DMS53 treated with DMSO at 0.1 percent for 48 hours (cell line): ENCODE results near the gene CCDC197.

Experiments used
- DNase-seq: peaks from one replicate; lab custom pipeline; 2025; ENCODE audit not compliant: unreplicated experiment; lab: John Stamatoyannopoulos, UW

The CCDC197 gene

DNA sequence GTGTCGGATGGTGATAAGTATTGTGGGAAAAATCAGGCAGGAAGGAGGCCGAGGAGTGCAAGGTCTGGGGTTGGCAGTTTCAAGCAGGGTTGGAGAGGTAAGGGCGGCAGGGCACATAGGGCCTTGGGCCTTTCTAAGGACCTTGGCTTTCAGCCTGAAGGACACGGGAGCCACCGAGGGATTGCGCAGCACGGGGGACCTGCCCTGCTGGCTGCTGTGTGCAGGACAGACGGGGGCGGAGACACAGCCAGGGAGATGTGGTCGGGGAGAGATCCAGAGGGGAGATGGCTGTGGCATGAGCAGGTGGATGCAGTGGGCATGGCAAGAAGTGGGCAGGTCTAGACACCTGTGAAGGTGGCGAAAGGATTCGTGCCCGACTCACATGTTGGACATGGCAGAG lies 43.7 kb downstream of the CCDC197 start:
- no peak for DNase-seq

DNA sequence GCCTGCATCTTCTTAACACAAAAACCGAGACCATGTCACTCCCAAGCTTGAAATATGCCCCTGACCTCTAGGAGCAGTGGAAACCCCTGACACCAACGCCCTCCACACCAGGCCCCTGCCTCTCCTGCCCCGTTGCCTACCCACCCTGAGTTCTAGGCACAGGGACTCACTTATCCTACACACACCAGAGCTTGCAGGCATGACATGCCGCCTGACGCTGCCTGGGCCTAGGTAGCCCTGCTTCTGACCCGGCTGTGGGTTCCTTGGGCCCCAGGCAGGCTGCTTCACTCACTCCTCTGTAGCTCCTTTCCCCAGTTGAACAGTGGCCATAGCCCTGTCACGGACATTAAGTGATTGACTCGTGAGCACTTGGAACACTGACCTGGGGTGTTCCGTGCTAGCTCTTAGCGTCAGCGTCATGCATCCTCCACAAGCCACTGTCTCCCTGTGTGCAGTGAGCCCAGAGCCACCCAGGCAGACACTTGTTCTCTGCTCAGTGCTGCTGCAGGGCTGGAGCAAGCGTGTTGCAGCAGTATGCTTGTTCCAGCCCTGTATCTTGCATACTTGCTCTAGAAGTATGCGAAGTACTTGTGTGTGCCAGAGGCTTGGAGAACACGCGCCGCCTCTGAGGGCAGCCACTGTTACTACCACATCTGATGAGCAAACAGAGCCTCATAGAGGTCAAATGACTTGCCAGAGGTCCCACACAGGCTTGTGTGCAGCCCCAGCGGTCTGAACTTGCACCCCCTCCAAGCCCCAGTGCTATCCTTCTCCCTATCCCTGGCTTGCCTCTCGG lies 44.6 kb downstream of the CCDC197 start:
- DNase-seq, result no peak

DNA sequence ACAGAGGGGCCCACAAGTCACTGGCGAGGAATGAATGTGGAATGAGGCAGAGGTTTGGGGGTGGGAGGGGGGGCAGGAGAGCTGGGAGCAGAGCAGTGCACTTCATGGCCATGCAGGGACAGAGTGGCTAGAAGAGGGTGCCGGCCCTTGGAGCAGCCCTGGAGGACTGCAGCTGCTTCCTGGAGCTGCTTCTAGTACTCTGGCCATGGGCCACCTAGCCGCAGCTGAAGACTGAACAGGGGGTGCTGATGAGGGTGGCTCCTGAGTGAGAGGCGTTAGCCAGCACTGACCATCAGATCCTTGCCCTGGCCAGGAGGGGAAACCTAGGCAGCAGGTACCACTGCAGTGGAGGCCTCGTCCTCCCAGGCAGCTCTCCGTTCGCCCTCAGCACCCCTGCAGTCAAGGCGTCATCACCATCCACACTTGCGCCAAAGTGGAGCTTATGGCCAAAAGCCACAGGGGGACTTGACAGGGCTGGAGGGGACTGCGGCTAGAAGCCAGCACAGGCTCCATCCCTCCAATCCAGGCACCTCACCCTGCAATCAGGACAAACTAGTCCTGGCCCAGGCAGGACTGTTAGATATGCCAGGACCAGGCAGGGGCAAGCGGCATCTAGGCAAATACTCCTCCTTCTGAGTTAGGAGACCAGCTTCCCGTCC lies 45.5 kb downstream of the CCDC197 start:
- no peak for DNase-seq

DNA sequence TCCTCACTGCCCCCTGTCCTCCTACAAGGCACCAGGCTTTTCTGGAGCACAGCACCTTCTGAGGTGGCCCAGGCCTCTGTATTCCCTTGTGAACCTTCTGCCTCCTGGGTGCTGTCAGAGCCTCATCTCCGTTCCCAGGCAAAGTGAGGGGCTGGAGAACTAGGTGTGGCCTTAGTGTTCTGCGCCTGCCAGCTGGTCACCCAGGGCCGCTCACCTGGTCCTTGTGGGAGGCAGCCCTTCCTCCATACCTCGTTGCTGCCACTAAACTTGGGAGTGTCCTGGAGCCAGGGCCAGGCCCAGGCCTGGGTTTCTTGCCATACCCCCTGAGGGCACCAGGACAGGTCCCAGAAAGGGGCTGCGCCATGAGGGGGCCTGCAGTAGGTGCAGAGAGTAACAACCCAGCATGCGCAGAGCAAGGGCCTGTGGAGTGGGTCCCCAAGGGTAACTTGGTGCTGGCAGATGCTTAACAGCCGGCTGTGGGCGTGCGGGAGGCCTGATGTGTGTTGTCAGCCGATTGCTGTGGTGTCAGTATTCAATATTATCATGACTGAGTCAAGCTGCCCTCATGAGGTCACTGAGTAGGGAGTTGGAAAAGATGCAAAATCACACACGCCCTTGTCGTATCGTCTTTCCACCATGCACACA lies 46.1 kb downstream of the CCDC197 start:
- no peak for DNase-seq

DNA sequence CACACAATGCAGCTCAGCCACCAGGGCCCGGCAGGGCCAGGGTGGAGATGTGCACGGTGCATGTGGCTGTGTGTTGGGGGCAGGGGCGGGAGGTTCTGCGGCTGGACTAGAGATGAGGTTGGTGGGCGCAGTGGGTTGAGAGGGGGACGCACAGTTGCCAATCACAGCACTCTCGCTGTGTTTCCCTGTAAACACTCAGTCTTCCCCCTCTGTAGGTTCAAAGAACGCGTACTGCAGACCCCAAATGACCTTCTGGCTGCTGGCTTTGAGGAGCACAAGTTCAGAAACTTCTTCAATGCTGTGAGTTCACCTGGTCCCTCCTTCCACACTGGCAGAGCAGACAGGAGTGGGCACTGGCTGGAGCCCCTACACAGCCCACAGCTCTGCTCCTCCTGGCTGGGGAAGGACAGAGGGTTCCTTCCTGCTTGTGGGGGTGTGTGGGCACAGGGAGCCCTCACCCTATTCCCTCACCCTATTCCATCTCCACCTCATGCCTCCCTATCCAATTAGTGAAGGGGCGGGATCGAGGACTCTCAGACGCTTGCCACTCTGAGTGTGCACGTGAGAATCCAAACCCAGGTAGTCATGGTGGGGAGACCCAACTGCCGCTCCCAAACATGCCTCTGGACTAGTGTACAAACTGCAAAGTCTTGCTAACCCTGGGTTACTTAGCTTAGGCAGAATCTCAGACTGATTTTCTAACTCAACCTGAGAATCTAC lies 46.8 kb downstream of the CCDC197 start:
- no peak for DNase-seq

DNA sequence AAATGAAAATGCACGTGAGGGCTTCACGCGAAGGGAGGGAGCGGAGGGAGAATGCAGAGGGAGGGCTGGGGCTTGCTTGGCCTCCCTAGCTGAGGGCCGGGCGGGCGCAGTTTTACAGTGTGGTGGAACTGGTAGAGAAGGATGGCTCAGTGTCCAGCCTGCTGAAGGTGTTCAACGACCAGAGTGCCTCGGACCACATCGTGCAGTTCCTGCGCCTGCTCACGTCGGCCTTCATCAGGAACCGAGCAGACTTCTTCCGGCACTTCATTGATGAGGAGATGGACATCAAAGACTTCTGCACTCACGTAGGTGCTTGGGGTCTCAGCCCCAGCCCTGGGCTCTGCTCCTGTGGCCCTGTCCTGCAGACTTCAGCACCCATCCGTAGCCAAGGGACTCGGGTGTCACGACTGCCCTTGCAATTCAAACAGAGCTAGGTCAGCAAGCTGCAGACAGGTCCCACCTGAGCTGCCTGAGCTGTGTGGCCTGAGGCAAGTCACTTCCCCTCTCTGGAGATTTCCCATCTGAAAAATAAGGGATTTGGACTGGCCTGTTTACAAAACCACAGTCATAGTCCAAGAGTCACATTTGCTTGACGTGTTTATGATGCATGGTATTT lies 47.5 kb downstream of the CCDC197 start:
- no peak for DNase-seq

DNA sequence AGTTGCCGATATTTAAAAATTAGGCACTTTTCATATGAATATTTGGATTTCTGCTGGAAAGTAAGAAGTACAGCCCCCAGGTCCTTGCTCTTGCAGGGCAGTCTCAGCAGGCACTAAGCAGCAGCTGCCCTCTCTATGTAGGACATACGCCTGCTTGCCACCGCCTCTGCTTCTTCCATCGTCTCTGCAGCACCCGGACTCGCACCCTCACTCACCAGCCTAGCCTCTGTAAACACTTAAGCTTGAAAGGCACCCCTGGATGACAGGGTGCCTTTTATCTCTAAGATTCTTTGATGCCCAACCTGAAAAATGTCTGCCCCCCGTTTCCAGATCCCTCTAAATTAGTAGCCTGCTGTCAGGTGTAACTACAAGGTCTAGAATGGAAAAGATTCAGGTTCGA lies 48.0 kb downstream of the CCDC197 start:
- DNase-seq, result no peak

DNA sequence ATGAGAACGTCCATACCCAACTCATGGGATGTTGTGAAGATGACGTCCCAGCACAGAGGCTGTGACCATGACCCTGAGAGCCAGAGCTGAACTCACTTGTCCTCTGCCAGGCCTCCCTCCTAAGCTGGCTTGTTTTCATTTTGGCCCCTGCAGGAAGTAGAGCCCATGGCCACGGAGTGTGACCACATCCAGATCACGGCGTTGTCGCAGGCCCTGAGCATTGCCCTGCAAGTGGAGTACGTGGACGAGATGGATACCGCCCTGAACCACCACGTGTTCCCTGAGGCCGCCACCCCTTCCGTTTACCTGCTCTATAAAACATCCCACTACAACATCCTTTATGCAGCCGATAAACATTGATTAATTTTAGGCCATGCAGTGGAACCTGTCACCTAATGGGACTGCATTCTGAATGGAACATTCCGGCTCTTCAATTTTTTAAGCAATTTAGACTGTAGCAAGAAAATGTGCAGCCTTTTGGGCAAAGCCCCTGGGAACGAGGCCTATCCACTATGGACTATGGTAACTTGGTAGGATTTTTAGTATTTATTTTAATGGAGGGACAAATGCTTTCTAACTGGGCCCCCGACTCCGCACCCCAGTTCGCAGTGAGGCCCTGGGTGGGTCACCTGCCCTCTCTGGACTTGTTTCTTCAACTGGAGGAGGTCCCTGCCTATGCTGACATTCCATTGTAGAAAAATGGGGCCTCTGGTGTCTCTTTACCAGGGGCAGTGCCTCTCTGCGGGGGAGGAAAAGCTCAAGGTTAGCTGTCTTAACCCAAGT lies 48.7 kb downstream of the CCDC197 start:
- no peak for DNase-seq

DNA sequence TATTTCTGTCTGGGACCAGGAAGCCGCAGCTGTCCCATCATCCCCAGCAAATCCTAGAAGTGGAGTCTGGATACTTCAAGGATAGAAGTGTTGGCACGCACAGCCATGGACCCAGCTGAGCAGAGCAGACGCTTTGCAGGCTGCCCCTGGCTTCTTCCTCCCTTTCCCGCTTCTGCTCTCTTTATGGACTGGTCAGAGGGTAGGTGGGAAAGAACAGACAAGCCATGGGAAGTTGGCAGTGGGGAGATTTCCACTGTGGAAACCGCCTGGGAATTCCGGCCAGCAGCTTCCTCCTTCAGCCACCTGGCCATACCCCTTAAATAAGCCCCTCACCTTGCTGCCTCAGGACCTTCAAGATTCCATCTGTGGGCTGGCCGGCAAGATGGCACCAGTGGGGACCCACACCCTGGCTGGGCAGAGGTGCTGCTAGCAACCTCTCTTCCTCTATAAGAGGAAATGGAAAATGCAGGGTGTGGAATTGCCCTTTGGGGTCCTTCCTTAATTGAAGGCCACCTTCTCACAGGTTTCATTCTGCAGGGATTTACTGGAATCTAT lies 49.7 kb downstream of the CCDC197 start:
- no peak for DNase-seq

DNA sequence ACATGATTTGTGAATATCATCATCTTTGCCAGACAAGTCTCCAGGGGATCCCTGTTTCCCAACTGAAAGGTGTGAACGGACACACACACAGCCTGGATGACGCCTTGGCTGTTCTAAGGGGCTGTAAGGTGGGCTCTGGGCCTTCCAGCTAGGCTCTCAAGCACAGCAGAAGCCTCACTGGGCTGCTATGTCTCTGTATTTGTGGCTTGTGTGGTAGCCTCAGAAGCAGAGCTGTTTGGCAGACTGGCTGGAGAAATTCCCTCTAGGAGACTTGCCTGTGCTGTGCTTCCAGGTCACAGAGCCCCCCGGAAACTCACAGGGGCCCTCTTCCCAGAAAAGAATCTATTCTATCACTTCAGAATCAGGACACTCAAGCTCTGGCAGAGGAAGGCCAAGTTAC lies 50.5 kb downstream of the CCDC197 start:
- DNase-seq, result no peak

DNA sequence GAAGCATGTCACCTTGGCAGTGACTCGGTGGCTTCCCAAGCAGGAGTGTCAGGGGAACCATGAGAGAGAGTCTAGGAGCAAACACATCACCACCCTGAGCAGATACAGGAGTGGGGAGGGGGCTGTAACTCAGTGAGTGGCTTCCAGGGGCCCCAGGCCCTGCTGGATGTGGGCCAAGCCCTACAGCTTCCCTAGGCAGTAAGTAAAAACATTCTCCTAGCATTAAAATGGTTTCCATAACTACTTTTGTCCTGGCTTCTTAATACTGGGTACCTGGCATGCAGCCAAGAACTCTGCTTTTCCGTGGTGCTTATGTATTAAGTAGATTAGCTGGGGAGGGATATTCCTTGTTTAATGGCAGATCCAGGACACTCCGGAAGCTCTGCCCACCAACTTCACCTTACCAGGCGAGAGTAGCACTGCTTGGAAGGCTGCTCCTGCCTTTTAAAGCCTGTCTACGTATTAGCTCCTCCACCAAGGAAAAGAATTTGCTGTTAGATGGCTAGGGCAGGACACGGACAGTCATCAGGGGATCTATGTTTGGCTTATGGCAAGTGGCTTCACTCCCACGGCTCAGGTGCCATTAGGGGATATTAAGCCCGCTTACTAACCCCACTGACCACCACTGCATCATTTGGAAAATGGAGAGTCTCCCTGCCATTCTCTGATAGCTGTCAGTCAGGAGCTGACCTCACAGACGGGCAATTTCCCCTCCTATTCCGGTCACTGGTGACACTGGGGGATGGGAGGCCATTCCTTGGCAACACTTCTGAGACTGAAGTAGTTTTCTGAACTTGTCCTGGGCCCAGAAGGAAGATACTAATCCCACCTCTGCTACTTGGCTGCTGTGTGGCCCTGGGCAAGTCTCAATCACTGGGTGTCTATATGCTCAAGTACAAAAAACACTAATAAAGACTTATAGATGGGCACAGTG lies 51.9 kb downstream of the CCDC197 start:
- no peak for DNase-seq

DNA sequence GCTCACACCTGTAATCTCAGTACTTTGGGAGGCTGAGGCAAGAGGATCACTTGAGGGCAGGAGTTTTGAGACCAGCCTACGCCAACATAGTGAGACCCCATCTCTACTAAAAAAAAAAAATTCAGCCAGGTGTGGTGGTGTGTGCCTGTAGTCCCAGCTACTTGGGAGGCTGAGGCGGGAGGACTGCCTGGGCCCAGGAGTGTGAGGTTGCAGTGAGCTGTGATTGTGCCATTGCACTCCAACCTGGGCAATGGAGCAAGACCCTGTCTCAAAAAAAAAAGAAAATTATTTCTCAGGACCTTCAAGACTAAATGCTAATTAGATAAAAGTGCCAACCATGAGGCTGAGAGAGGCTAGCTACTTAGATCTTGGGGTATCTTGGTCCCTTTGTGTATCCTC lies 52.5 kb downstream of the CCDC197 start:
- DNase-seq, result no peak

DNA sequence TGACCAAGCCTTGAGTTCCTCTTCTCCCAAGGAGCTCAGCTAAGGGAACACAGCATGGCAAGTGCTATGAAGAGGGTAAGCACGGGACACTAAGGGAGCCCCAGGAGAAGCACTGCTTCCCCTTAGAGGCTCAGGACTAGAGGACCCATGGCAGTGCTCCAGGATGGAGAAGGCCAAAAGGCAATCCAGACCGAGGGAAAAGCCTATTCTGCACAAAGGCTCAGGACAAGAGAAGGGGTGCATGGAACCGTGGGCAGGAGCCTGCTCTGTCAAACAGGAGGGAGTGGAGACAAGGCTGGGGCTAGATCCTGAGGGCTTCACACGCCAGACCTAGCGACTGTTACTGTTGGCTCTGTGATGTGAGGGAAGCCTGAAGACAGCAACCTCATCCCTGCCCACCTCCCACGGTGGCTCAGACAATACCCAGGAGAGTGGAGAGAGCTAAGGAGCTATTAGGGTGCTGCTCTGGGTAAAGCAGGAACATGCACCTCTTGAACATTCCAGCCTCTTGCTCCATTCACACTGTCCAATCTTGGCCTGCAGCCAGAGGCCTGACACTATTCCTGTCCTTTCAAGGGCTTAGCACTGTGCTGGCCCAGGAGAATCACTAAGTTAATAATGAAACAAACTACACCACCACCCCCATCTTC lies 53.3 kb downstream of the CCDC197 start:
- DNase-seq, result no peak

DNA sequence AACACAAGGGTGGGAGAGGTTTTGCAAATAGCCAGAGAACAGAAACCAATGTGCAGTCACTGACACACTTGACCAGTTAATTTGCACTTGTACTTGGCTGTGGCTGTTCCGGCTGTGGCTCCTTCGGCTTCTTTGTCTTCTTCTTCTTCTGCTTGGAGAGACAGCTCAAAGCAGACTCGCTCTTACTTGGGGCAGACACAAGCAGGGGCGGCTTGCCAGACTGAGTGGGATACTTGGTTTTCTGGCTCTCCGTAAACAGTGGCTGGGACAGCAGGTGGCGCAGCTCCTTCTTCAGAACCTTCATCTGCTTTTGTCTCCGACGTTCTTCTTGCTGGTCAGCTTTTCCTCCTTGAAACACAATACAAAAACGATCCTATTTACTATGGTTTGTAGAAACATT lies 54.0 kb downstream of the CCDC197 start:
- no peak for DNase-seq

DNA sequence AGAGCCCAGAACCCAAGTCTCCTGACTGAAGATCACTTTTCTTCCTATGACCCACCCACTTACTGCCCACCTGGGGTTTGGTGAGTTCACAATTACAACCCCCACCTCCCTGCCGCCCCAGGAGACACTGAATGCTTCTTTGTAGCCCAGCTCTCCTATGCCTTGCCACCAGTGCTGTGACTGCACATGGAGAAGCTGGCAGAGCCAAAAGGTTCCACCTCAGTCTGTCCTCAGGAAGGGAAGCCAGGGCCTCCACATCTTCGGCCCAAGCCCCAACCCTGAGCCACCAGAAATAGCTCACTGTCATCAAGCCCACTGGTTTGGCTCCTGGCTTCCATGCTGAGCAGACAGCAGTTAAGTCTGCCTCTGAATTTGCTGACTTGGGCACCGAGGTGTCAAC lies 54.7 kb downstream of the CCDC197 start:
- DNase-seq, result no peak

DNA sequence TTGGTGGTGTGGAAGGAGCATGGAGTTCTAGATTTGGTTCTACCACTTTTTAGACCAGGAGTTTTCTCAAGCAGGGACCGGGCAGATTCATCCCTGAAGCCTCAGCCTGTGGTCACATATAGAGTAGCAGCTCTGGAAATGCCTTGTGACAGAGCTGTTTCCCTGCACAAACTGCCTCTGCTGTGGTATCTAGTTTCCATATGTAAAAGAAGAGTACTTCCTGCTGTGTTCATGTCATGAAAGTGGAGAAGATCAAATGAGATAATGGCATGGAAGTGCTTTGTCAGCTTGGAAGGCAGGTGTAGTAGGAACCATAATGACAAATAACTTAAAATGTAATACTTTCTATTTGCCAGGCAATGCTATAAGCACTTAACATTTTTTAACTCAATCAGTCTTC lies 55.1 kb downstream of the CCDC197 start:
- no peak for DNase-seq

DNA sequence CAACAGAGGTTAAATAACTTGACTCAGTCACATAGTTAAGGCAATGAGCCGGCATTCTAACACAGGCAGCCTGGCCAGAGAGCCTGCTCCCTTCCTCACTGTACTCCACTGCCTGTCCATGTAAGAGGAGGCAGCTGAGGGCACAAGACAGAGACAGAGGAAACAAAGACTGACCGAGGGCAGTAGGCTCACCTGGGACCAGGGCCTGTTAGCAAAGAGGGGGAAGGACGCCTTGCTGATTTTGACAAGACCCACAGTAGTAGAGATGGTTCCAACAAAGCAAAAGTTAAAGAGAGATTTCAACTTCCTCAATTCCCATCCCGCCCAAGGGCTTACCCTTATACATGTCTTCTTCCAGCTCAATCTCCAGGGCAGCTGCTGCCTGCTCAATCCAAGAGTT lies 55.6 kb downstream of the CCDC197 start:
- DNase-seq, result no peak

DNA sequence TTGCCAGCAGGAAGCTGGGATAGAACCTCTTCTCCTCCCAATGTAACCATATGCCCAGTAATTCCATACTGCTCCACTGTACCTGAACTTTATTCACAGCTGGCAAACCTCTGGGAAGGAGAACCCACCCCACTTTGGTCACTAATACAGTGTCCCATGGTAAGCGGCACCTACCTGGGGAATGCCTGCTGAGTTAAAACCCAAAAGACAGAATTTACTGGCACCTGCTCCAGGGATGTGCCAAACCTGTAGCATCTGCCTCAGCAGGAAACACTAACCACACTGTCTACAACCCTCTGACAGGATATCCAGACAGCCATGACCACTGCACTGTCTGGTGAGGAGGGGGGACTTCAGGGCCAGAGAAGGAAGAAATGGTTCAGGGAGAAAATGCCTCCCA lies 57.3 kb downstream of the CCDC197 start:
- DNase-seq, result no peak

DNA sequence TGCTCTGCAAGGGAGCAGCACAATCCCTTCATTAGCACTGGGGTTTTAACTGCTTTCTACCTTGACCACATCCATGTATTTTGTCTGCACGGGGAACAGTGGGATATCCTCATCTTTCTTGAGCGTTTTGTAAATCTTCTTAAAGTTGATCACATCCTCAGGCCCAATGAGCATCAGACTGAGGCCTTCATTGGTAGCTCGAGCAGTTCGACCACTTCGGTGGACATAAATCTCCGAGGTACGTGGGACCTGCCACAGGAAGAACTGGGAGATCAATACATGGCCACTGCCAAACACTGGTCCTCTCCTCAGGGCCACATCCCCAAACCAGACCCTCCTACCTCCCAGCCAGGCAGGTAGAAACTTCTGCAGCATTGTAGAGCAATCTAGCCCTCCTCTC lies 57.8 kb downstream of the CCDC197 start:
- no peak for DNase-seq
